HEK293 (cell line): ENCODE data around the gene DNAJB14.

ENCODE experiments used
- HIC1 ChIP-seq: fragments of 450-650 bp; formaldehyde crosslinking; IDR thresholded peaks from 2 replicates; pipeline ENCODE4 v1.5.1; 2016; ENCODE audit warnings: missing biosample characterization, missing genetic modification characterization
- KLF8 ChIP-seq: fragments of 450-650 bp; formaldehyde crosslinking; IDR thresholded peaks from 2 replicates; pipeline ENCODE4 v1.5.1; 2016; ENCODE audit warnings: missing biosample characterization, missing genetic modification characterization
- MEIS1 ChIP-seq: sonication (generic); formaldehyde crosslinking; IDR thresholded peaks from 2 replicates; pipeline ENCODE4 v1.8.1; 2022; ENCODE audit warnings: missing genetic modification reagents, mild to moderate bottlenecking, borderline replicate concordance
- PRDM10 ChIP-seq: fragments of 450-650 bp; formaldehyde crosslinking; IDR thresholded peaks from 2 replicates; pipeline ENCODE4 v1.5.1; 2016; ENCODE audit warnings: missing biosample characterization, missing genetic modification characterization
- SALL2 ChIP-seq: fragments of 450-650 bp; formaldehyde crosslinking; IDR thresholded peaks from 2 replicates; pipeline ENCODE4 v1.5.0; 2017; ENCODE audit warnings: missing biosample characterization, mild to moderate bottlenecking, missing genetic modification characterization, borderline replicate concordance
- SP3 ChIP-seq: fragments of 450-650 bp; formaldehyde crosslinking; IDR thresholded peaks from 2 replicates; pipeline ENCODE4 v1.5.1; 2016; ENCODE audit warnings: missing biosample characterization, missing genetic modification characterization
- ZBTB11 ChIP-seq: fragments of 450-650 bp; formaldehyde crosslinking; conservative IDR thresholded peaks from 2 replicates; pipeline ENCODE4 v1.5.1; 2016; ENCODE audit warnings: low read depth, missing biosample characterization, missing genetic modification characterization
- ZNF112 ChIP-seq: fragments of 450-650 bp; formaldehyde crosslinking; IDR thresholded peaks from 2 replicates; pipeline ENCODE4 v1.5.0; 2017; ENCODE audit warnings: missing biosample characterization, missing genetic modification characterization
- ZNF114 ChIP-seq: fragments of 450-650 bp; formaldehyde crosslinking; IDR thresholded peaks from 2 replicates; pipeline ENCODE4 v1.5.0; 2017; ENCODE audit warnings: missing biosample characterization, missing genetic modification characterization
- ZNF140 ChIP-seq: fragments of 450-650 bp; formaldehyde crosslinking; IDR thresholded peaks from 2 replicates; pipeline ENCODE4 v1.5.1; 2016; ENCODE audit warnings: missing biosample characterization, missing genetic modification characterization
- ZNF148 ChIP-seq: fragments of 450-650 bp; formaldehyde crosslinking; IDR thresholded peaks from 2 replicates; pipeline ENCODE4 v1.5.0; 2017; ENCODE audit warnings: missing biosample characterization, missing genetic modification characterization, borderline replicate concordance
- ZNF175 ChIP-seq: fragments of 450-650 bp; formaldehyde crosslinking; IDR thresholded peaks from 2 replicates; pipeline ENCODE4 v1.5.1; 2016; ENCODE audit warnings: missing biosample characterization, missing genetic modification characterization
- ZNF341 ChIP-seq: fragments of 450-650 bp; formaldehyde crosslinking; IDR thresholded peaks from 2 replicates; pipeline ENCODE4; 2016; ENCODE audit warnings: low read depth, missing biosample characterization, missing genetic modification characterization
- ZNF394 ChIP-seq: fragments of 450-650 bp; formaldehyde crosslinking; IDR thresholded peaks from 2 replicates; pipeline ENCODE4 v1.5.1; 2016; ENCODE audit warnings: missing biosample characterization, missing genetic modification characterization, mild to moderate bottlenecking, moderate library complexity, borderline replicate concordance
- ZNF513 ChIP-seq: fragments of 450-650 bp; IDR thresholded peaks from 2 replicates; pipeline ENCODE4 v1.5.1; 2018; ENCODE audit warnings: missing biosample characterization, missing genetic modification characterization
- ZNF560 ChIP-seq: fragments of 450-650 bp; formaldehyde crosslinking; IDR thresholded peaks from 2 replicates; pipeline ENCODE4 v1.5.1; 2017; ENCODE audit warnings: missing biosample characterization, missing genetic modification characterization, borderline replicate concordance
- ZNF639 ChIP-seq: fragments of 450-650 bp; formaldehyde crosslinking; IDR thresholded peaks from 2 replicates; pipeline ENCODE4 v1.5.1; 2016; ENCODE audit warnings: missing biosample characterization, missing genetic modification characterization
- ZNF776 ChIP-seq: fragments of 450-650 bp; formaldehyde crosslinking; IDR thresholded peaks from 2 replicates; pipeline ENCODE4 v1.5.0; 2017; ENCODE audit warnings: missing biosample characterization, missing genetic modification characterization, borderline replicate concordance
- ZNF777 ChIP-seq: fragments of 450-650 bp; formaldehyde crosslinking; IDR thresholded peaks from 2 replicates; pipeline ENCODE4 v1.5.1; 2017; ENCODE audit warnings: missing biosample characterization, missing genetic modification characterization, borderline replicate concordance
- ZNF830 ChIP-seq: fragments of 450-650 bp; IDR thresholded peaks from 2 replicates; pipeline ENCODE4 v1.5.0; 2018; ENCODE audit warnings: missing biosample characterization, missing genetic modification characterization, low read depth, mild to moderate bottlenecking, moderate library complexity

DNAJB14 gene

GRCh38 chr4:99949999-99950912 is 3.8 kb upstream of the DNAJB14 start, which contains the start of gene H2AZ1 (continued):
- no peak for TF ChIP-seq ZNF148 (tag by site-specific recombination)
- TF ChIP-seq PRDM10: peak; percentile 78
- peak; percentile 38; the same call in 1 of the 2 replicates for TF ChIP-seq ZNF639 (tag by site-specific recombination)
- TF ChIP-seq ZBTB11 (tag by site-specific recombination): no peak
- no peak for TF ChIP-seq ZNF830
- no peak for TF ChIP-seq ZNF112 (tag by site-specific recombination)
- TF ChIP-seq ZNF140: no peak
- TF ChIP-seq ZNF777 (tag by site-specific recombination): no peak
- no peak for TF ChIP-seq ZNF114 (tag by site-specific recombination)
- no peak for TF ChIP-seq ZNF175 (tag by site-specific recombination)
- no peak for TF ChIP-seq ZNF776 (tag by site-specific recombination)
- peak; percentile 80; the same call in 1 of the 2 replicates for TF ChIP-seq HIC1 (tag by site-specific recombination)
- peak; percentile 69; the same call in 1 of the 2 replicates for TF ChIP-seq SP3 (tag by site-specific recombination)
- TF ChIP-seq KLF8 (tag by site-specific recombination): peak; percentile 34; the same call in 1 of the 2 replicates
- TF ChIP-seq MEIS1 (CRISPR knock-in tag): no peak
- TF ChIP-seq ZNF394 (tag by site-specific recombination): no peak
- peak; percentile 95 for TF ChIP-seq ZNF341 (tag by site-specific recombination)
- TF ChIP-seq ZNF560 (tag by site-specific recombination): no peak
- TF ChIP-seq SALL2 (tag by site-specific recombination): no peak
- no peak for TF ChIP-seq ZNF513 (tag by site-specific recombination)
